HEK293T (cell line): ENCODE data around the gene UTP14C.

ENCODE experiments used
- BHLHE40 ChIP-seq: fragments of 450-650 bp; IDR thresholded peaks from 2 replicates; pipeline ENCODE4 v1.6.1; 2016; ENCODE audit warnings: mild to moderate bottlenecking, moderate library complexity, borderline replicate concordance
- ELF4 ChIP-seq: fragments of 450-650 bp; IDR thresholded peaks from 2 replicates; pipeline ENCODE4 v1.6.1; 2017; ENCODE audit warnings: antibody characterized with exemption
- FOXK2 ChIP-seq: fragments of 450-650 bp; IDR thresholded peaks from 2 replicates; pipeline ENCODE4 v1.6.1; 2016; ENCODE audit warnings: mild to moderate bottlenecking
- FOXM1 ChIP-seq: fragments of 450-650 bp; IDR thresholded peaks from 2 replicates; pipeline ENCODE4 v1.6.1; 2017; ENCODE audit warnings: mild to moderate bottlenecking, borderline replicate concordance
- HDGF ChIP-seq: fragments of 450-650 bp; IDR thresholded peaks from 2 replicates; pipeline ENCODE4 v1.6.1; 2017; ENCODE audit warnings: antibody characterized with exemption, borderline replicate concordance
- LEF1 ChIP-seq: fragments of 450-650 bp; IDR thresholded peaks from 2 replicates; pipeline ENCODE4 v1.6.1; 2017; ENCODE audit warnings: mild to moderate bottlenecking, borderline replicate concordance
- NFRKB ChIP-seq: fragments of 450-650 bp; IDR thresholded peaks from 2 replicates; pipeline ENCODE4 v1.6.1; 2016; ENCODE audit warnings: mild to moderate bottlenecking, moderate library complexity
- PKNOX1 ChIP-seq: fragments of 450-650 bp; IDR thresholded peaks from 2 replicates; pipeline ENCODE4 v1.6.1; 2016
- SP1 ChIP-seq: fragments of 450-650 bp; IDR thresholded peaks from 2 replicates; pipeline ENCODE4 v1.6.1; 2017
- SUZ12 ChIP-seq: fragments of 450-650 bp; IDR thresholded peaks from 2 replicates; pipeline ENCODE4 v1.6.1; 2016; ENCODE audit warnings: mild to moderate bottlenecking
- ZNF384 ChIP-seq: fragments of 450-650 bp; IDR thresholded peaks from 2 replicates; pipeline ENCODE4 v1.6.1; 2016

DNA sequence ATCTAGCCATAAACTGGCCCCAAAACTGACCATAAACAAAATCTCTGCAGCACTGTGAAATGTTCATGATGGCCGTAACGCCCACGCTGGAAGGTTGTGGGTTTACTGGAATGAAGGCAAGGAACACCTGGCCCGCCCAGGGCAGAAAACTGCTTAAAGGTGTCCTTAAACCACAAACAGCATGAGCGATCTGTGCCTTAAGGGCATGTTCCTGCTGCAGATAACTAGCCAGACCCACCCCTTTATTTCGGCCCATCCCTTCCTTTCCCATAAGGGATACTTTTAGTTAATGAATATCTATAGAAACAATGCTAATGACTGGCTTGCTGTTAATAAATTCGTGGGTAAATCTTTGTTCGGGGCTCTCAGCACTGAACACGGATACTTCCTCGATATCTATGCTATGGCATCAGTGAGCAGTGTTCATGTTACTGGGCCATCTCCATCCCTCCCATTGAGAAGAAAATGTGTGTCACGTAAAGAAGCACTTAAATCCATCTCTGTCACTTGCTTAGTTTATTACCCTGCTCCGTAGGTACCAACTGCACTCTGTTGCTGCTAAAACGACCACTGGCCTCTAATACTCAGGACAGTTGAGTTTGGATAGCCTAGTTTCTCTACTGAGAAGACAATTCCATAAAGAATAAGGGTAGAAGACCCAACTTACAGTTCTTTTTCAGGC, 18.5 kb upstream of the UTP14C start:
- TF ChIP-seq SP1 = no peak
- TF ChIP-seq FOXM1 = no peak
- TF ChIP-seq HDGF = no peak
- no peak for TF ChIP-seq ELF4
- TF ChIP-seq ZNF384 = no peak
- no peak for TF ChIP-seq BHLHE40
- TF ChIP-seq NFRKB = no peak
- peak; percentile 55 for TF ChIP-seq PKNOX1
- TF ChIP-seq SUZ12 = no peak
- TF ChIP-seq FOXK2 = no peak
- no peak for TF ChIP-seq LEF1
